Hepatocyte (in vitro differentiated cells): Measurements from ENCODE around the gene POU2F2. TPM values are rescaled to one million over a fixed set of nuclear protein-coding genes. Genes with fewer than 3 reads are reported as not detected.

ENCODE experiments used
- DNase-seq: peaks from one replicate; pipeline ENCODE4 v3.0.0-alpha.2; 2016; ENCODE audit warnings: low spot score
- H2AFZ ChIP-seq: fragments of 200-600 bp; sonication (generic); 2 replicates; pipeline ENCODE4 v1.6.0; 2016; ENCODE audit warnings: antibody characterized with exemption, mild to moderate bottlenecking
- H3K27ac ChIP-seq: fragments of 200-600 bp; sonication (generic); 2 replicates; pipeline ENCODE4 v1.5.1; 2016; ENCODE audit warnings: mild to moderate bottlenecking
- H3K27me3 ChIP-seq: fragments of 200-600 bp; sonication (generic); 2 replicates; pipeline ENCODE4 v1.6.1; 2016
- H3K36me3 ChIP-seq: fragments of 200-600 bp; sonication (generic); replicated peaks from 2 replicates; pipeline ENCODE4 v1.5.1; 2016; ENCODE audit warnings: low read depth; ENCODE audit not compliant: insufficient read depth
- H3K4me1 ChIP-seq: fragments of 200-600 bp; sonication (generic); 2 replicates; pipeline ENCODE4 v1.5.1; 2016; ENCODE audit warnings: mild to moderate bottlenecking, moderate library complexity; ENCODE audit not compliant: insufficient read depth
- H3K4me2 ChIP-seq: fragments of 200-600 bp; sonication (generic); 2 replicates; pipeline ENCODE4 v1.6.0; 2016
- H3K4me3 ChIP-seq: fragments of 200-600 bp; sonication (generic); 2 replicates; pipeline ENCODE4 v1.5.1; 2016; ENCODE audit warnings: mild to moderate bottlenecking
- H3K79me2 ChIP-seq: fragments of 200-600 bp; sonication (generic); 2 replicates; pipeline ENCODE4 v1.6.0; 2017; ENCODE audit warnings: mild to moderate bottlenecking
- H3K9me2 ChIP-seq: fragments of 200-600 bp; sonication (generic); replicated peaks from 2 replicates; pipeline ENCODE4 v1.6.0; 2017; ENCODE audit warnings: mild to moderate bottlenecking; ENCODE audit not compliant: insufficient read depth
- H3K9me3 ChIP-seq: fragments of 200-600 bp; sonication (generic); 2 replicates; pipeline ENCODE4 v1.5.1; 2016; ENCODE audit warnings: low read depth, mild to moderate bottlenecking
- H4K20me1 ChIP-seq: fragments of 200-600 bp; sonication (generic); 2 replicates; pipeline ENCODE4 v1.6.0; 2016; ENCODE audit warnings: mild to moderate bottlenecking; ENCODE audit not compliant: insufficient read depth, poor library complexity, severe bottlenecking
- CTCF ChIP-seq: fragments of 200-600 bp; sonication (generic); IDR thresholded peaks from 2 replicates; pipeline ENCODE4 v1.5.1; 2016; ENCODE audit warnings: antibody characterized with exemption, mild to moderate bottlenecking; ENCODE audit not compliant: poor library complexity
- EZH2 ChIP-seq: fragments of 200-600 bp; sonication (generic); IDR thresholded peaks from 2 replicates; pipeline ENCODE4 v1.6.1; 2016; ENCODE audit warnings: antibody characterized with exemption, mild to moderate bottlenecking, borderline replicate concordance
- EZH2phosphoT487 ChIP-seq: fragments of 200-600 bp; sonication (generic); IDR thresholded peaks from one replicate; pipeline ENCODE4 v1.6.1; 2018; ENCODE audit warnings: antibody characterized with exemption, mild to moderate bottlenecking, low read depth, moderate library complexity; ENCODE audit not compliant: unreplicated experiment, severe bottlenecking
- WGBS: methylation state at CpG from one replicate; pipeline ENCODE4 v1.1.6; 2016; ENCODE audit warnings: low lambda C conversion rate; ENCODE audit errors: missing lambda C conversion rate; 5-methylcytosine and 5-hydroxymethylcytosine counted together
- polyA plus RNA-seq: library from polyadenylated mRNA; unstranded; fragments of >200 nt; fragmentation: Nextera tagmentation; extraction: Ambion mirVana; gene quantifications from 2 replicates; pipeline ENCODE4 v1.2.1, GENCODE V29; 2016
- total RNA-seq: library from RNA; depleted of rRNA; stranded (reverse); fragments of >200 nt; gene quantifications from 2 replicates; pipeline ENCODE4 v1.2.3, GENCODE V29; 2014

The POU2F2 gene
- total and polyA plus RNA-seq, 2 experiments from 2014 or later = 0.15 TPM; not detected in 1

GRCh38 chr19:42155796-42156195, 23.6 kb upstream of the POU2F2 start:
- peaks cover 46% of the 10 kb centered on the region for H3K27me3 ChIP-seq
- H2AFZ ChIP-seq = no peak overlapping the region

GRCh38 chr19:42154471-42155323, 22.5 kb upstream of the POU2F2 start:
- no peak overlapping the region for H3K27ac ChIP-seq
- no peaks in the 10 kb centered on the region for H3K79me2 ChIP-seq
- H3K4me3 ChIP-seq = no peak overlapping the region
- 70% methylated on average over 14 of the region's 15 CpGs for WGBS
- H3K36me3 ChIP-seq = no peaks in the 10 kb centered on the region
- H3K4me1 ChIP-seq = no peaks in the 10 kb centered on the region
- TF ChIP-seq EZH2phosphoT487 (no peak), EZH2 (no peak), CTCF (no peak)
- H4K20me1 ChIP-seq = no peaks in the 10 kb centered on the region
- no peak for DNase-seq
- no peaks in the 10 kb centered on the region for H3K9me3 ChIP-seq
- H3K27me3 ChIP-seq = peaks cover 44% of the 10 kb centered on the region
- no peak overlapping the region for H2AFZ ChIP-seq
- H3K9me2 ChIP-seq = no peaks in the 10 kb centered on the region
- H3K4me2 ChIP-seq = no peak overlapping the region

More at GRCh38 chr19:42155796-42156195, 23.6 kb upstream of the POU2F2 start:
- no peak overlapping the region for H3K4me3 ChIP-seq
- H3K4me2 ChIP-seq = no peak overlapping the region
- H3K36me3 ChIP-seq = no peaks in the 10 kb centered on the region
- TF ChIP-seq EZH2phosphoT487 (no peak), EZH2 (no peak), CTCF (no peak)
- no peak for DNase-seq
- H3K4me1 ChIP-seq = no peaks in the 10 kb centered on the region
- H3K79me2 ChIP-seq = no peaks in the 10 kb centered on the region
- no peak overlapping the region for H3K27ac ChIP-seq
- H3K9me3 ChIP-seq = no peaks in the 10 kb centered on the region
- no peaks in the 10 kb centered on the region for H4K20me1 ChIP-seq
- H3K9me2 ChIP-seq = no peaks in the 10 kb centered on the region
- 57% methylated on average over 7 of the region's 10 CpGs for WGBS

- no peak overlapping the region for H3K4me3 ChIP-seq
- no peak overlapping the region for H3K4me2 ChIP-seq
- no peak overlapping the region for H2AFZ ChIP-seq
- no peaks in the 10 kb centered on the region for H4K20me1 ChIP-seq
- WGBS = 61% methylated on average over 16 of the region's 20 CpGs
- TF ChIP-seq EZH2phosphoT487 = no peak
- no peak for TF ChIP-seq CTCF
- no peak for TF ChIP-seq EZH2
- no peaks in the 10 kb centered on the region for H3K4me1 ChIP-seq
- no peak overlapping the region for H3K27ac ChIP-seq
- H3K36me3 ChIP-seq = no peaks in the 10 kb centered on the region
- no peaks in the 10 kb centered on the region for H3K9me2 ChIP-seq
- no peaks in the 10 kb centered on the region for H3K79me2 ChIP-seq
- no peak for DNase-seq
- peaks cover 47% of the 10 kb centered on the region for H3K27me3 ChIP-seq
- H3K9me3 ChIP-seq = no peaks in the 10 kb centered on the region
Observed at GRCh38 chr19:42153672-42154433, 21.6 kb upstream of the POU2F2 start.
